GM19467 (cell line): Measurements from ENCODE around the gene LCN6.

Experiments
- ATAC-seq: cut with Tn5 transposase; IDR thresholded peaks from one replicate; pipeline ENCODE4 v1.9.1; 2021; ENCODE audit warnings: mild to moderate bottlenecking, moderate library complexity; ENCODE audit not compliant: unreplicated experiment

The LCN6 gene

DNA sequence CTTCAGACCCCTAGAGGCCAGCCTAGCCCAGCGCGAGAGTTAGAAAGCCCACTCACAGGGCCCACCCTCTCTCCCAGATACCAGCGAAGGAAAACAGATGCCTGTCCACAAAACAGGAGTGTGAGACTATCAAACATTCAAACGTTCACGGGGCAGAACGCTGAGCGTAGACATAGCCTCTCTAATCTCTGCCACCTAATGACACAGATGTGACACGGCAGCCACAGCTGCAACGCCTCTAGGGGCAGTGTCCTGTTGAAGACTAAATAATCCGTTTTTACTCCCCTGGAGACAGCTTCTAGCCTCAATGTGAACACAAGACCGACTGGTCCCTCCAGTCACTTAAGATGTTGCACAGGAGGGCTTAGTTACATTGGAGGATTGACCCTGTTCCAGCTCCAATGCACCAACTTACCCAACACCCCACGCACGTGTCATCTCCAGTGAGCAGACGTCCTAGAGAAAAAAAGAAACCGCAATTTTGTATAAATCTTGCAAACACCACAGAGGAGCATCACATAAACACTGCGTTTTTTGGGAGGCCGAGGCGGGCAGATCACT is 21.6 kb downstream of the LCN6 start:
- ATAC-seq, result no peak

DNA sequence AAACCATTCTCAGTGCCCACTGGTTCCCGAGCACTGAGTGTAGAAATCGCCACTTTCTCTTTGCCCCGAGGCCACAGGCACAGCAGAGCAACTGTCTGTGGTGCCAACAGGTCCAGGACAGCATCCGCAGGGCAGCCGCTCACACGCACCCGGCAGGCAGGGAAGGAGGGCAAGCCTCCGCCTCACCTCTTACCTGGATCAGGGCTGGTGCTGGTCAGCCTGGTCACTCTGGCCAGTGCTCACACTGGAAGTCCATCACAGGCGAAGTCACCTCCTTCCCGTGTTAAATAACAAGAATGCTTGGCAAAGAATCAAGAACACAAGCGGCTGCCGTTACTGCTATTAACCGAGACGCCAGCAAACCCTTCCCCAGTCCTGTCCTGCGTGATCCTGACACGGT is 22.2 kb downstream of the LCN6 start:
- ATAC-seq, result no peak

DNA sequence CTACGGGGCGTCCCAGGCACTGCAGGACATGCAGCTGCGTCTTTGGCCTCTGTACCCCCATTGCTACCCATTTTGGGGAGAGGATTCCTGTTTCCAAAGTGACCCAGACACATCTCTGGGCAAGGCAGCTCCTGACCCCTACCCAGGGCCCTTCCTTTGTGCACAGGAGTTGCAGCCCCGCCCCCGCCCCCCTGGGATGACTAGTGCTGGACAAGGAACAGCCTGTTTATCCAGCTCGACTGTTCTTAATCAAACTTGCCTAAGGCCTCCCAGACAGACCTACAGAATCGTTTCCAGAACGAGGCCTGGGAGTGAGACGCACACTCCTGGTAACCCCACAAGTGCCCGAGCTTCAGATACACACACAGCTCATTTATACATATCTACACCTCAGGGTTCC is 22.7 kb downstream of the LCN6 start:
- ATAC-seq, result no peak

DNA sequence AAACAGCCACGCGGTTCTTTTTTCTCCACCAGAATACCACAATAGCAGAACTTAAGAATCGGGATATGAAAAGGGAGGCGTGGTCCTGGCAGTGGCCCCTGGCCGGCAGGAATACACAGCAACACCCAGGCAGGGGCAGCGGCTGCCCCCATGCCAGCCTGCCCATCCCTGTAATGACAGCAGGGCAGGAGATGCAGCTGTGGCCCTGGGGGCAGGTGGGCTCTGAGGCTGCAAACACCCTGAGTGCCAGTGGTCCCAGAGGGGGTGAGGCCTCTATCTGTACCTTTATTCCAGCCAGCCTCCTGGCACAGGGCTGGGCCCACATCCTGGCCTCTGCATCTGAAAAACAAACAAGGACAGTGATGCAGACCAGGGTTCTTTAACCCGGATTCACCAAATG is 23.6 kb downstream of the LCN6 start:
- no peak for ATAC-seq

DNA sequence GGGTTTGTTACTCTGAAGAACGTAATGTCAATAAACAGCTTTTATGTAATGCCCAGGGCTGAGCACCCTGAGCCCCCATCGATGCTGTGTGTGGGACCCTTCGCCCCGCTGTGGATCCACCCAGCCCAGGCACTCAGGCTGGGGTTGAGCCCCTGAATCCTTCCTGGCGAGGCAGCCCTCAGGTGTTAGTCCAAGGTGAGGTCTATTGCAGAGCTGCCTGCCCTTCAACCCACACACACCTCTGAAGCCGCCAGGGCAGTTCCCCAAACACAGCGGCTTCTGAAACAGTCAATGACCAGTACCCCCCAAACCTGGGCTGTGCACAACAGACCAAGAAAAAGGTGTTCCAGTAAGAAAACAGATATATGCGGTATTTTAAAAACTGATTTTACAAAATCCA is 24.3 kb downstream of the LCN6 start:
- no peak for ATAC-seq

DNA sequence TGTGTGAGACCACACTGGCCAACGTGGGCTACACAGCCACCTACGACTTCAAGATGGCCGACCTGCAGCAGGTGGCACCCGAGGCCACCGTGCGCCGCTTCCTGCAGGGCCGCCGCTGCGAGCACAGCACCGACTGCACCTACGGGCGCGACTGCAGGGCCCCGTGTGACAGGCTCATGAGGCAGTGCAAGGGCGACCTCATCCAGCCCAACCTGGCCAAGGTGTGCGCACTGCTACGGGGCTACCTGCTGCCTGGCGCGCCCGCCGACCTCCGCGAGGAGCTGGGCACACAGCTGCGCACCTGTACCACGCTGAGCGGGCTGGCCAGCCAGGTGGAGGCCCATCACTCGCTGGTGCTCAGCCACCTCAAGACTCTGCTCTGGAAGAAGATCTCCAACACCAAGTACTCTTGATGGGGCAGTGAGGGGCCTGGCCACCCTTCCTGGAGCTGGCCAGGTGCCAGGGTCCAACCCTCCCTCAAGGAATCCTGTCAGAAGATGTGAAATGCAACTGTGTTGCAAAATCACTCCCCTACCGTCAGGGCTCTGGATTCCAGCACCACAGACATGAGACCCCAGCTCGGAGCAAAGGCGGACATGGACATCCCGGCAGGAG is 24.9 kb downstream of the LCN6 start:
- no peak for ATAC-seq

DNA sequence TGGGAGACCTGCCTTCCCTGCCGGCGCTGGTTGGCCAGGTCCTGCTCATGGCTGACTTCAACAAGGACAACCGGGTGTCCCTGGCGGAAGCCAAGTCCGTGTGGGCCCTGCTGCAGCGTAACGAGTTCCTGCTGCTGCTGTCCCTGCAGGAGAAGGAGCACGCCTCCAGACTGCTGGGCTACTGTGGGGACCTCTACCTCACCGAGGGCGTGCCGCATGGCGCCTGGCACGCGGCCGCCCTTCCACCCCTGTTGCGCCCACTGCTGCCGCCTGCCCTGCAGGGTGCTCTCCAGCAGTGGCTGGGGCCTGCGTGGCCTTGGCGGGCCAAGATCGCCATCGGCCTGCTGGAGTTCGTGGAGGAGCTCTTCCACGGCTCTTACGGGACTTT is 25.4 kb downstream of the LCN6 start:
- ATAC-seq, result no peak

DNA sequence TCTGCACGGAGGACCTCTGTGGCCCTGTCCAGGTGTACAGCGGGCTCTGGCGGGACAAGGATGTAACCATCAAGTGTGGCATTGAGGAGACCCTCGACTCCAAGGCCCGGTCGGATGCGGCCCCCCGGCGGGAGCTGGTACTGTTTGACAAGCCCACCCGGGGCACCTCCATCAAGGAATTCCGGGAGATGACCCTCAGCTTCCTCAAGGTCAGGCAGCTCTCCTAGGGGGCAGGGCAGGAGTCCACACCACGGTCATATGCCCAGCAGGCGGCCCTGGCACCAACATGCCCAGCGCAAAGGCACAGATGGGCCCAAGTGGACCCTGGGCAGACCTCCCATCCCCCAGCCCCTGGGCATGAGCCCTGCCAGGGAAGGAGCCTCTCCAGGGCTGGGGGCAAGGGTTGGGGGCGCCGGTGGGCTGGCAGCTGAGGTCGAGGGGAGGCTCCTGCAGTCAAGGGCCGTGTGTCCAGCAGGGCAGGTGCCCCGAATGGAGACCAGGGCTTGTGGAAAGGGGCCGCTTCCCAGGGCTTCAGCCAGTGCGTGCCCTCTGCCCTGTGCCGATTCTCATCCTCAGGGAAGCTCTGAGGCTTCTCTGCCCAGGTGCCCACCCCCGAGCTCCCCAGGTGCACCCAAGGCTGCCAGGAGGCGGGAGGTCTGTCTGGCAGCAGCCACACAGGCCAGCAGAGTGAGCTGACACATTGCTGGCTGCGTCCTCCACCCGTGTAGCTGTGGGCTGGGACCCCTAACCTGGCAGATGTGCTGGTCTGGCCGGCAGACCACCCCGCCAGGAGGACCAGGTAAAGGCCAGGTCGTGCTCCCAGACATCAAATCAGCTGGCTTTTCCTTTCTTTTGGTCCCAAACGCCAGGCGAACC is 26.0 kb downstream of the LCN6 start:
- ATAC-seq, result no peak

DNA sequence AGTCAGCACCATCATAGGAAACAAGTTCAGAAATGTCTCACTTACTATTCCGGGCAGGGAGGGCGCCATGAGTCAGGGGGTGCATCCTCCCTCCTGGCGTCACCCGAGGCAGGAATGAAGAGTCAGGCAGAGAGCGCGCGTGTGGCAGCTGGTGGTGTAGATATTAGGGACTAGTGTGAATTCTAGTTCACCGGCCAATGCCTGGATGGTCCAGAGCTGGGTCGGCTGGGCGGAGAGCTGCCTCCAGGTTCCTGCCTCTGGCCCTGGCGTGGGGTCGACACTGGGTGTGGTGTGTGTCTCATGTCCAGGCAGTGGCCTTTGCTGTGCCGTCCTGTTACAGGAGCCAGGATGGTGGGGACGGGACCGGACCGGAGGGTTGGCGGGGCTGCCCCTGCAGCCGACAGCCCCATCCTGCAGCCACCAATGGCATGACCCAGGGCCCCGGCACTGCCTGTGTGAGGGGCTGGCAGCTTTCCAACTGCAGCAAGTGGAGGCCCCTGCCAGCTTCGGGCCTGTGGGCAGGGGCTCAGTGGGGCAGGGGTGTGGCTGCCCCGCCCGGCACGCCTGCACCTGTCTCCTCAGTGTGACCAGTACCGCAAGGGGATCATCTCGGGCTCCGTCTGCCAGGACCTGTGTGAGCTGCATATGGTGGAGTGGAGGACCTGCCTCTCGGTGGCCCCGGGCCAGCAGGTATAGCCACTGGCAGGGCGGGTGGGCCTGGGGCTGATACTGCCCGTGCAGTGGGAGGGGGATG is 26.8 kb downstream of the LCN6 start:
- no peak for ATAC-seq

DNA sequence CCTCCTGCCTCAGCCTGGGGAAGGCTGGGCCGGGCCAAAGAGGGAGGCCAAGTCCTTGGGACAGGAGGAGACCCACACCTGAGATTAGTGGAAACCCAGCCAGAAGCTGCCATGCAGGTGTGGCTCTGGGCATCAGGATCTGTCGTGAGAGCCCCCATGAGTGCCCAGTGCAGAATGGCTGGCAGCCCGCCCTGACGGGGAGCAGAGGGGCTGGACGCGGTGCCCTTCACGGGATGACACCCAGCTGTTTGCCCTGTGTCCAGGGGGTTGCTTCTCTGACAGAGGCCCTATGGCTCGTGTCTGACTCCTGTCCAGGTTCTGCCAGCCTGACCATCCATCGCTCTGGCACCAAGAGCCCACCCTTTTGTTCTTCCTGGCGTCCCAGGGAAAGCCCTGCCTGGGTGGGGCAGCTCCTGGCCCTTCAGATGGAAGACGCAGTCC is 27.4 kb downstream of the LCN6 start:
- no peak for ATAC-seq

DNA sequence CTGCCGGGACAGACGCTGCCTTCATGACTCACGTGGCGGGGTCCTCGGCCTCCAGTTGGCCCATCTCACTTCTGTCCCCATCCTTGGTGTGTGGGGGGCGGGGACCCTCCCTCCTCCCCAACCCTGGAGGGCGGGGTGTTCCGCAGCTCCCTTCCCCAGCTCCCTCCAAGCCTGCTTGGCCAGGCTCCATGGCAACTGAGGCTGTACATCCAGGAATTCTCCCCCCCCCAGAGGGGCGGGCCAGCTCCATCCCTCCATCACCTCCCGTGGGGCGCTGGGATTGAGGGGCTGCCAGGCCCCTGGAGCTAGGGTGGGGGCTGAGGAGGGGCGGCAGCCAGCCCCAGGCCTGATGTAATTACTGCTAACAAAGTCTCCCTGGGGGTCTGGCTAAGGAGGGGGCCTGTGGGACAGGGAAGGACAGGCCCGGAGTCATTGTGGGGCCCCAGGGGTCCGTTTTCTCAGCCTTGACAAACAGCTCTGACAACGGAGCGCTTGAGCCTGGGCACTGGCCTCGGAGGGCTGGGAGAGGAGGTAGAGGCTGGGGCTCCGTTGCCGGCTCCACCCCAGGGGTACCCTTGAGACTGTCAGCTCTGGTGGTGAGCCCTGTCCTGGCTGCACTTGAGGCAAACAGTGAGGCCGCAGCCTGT is 28.0 kb downstream of the LCN6 start:
- ATAC-seq, result no peak

DNA sequence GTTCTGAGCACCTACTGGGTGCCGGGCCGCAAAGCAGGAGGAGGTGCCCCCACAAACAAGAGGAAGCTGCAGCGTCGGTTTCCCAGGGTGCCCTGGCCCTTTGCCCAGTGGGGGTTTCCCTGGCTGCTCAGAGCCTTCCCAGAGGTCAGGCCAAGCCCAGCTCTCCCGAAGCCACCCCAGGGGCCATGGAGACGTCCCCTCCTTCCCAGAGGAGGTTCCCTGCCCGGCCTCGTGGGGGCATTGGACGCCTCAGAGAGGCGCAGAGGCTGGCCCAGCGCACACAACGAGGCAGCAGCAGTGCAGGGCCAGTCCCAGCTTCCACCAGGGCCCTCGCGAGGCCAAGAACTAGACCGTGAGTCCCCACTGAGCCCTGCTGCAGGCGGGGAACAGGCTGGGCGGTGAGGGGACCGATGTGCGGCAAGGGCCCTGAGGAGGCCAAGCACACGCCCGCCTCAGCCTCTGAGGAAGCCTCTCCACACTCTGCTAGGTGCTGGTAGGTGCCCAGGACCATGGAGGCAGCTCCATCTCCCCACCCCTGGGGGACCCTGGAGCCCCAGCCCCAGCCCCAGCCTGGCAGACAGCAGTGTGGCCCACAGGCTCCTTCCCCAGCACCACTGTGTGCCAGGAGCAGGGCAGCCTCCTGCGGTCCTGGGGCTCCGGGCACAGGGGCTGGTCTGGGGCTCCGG is 29.0 kb downstream of the LCN6 start:
- no peak for ATAC-seq

DNA sequence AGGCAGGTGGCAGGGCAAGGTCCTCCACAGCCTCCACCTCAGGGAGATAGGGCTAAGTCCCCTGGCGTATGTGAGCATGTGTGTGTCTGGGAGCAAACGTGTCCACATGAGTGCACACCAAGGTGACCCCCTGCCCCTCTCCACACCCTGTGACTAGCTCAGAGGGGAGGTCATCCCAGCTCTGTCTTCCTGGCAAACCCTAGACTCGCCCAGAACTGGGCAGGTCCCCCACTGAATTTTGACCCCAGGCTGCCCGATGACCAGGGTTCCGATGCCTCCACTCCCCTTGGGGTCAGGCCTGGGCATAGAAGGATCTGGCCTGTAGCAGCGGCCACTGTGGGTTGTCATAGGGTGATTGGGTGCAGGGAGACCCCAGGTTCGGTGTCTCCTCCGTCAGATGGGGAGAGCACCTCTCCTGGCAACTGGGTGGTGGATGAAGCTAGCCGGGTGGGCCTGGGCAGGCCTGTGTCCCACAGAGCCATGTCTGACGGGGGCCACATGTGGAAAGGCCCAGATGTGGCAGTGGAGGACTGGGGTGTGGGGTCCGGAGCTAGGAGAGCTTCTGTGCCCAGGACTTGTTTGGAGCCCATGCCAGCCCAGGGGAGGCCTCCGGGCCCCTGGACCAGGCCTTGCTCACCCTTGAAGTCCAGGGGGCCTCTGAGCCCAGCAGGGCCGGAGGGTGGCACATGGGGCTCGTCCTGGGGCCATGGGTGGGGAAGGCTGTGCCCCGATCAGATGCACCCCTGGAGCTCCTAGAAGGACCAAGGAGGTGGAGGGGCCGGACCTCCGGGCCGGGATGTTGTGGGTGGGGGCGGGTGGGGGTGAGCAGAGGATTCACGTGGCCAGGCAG is 29.8 kb downstream of the LCN6 start:
- ATAC-seq, result no peak

DNA sequence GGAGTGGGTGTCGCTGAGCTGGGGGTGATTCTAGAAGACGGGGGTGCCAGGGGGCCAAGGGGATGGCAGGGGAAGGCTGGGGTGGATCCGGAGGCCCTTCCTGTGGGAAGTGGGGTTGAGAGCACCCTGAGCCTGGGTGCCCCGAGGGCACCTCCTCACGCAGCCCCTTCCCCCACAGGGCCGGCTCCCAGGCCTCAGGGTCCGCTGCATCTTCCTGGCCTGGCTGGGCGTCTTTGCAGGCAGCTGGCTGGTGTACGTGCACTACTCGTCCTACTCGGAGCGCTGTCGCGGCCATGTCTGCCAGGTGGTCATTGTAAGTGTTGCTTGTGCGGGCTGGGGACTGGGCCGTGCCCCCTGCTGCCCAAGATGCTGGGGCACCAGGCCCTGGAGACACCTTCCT is 30.9 kb downstream of the LCN6 start:
- no peak for ATAC-seq

DNA sequence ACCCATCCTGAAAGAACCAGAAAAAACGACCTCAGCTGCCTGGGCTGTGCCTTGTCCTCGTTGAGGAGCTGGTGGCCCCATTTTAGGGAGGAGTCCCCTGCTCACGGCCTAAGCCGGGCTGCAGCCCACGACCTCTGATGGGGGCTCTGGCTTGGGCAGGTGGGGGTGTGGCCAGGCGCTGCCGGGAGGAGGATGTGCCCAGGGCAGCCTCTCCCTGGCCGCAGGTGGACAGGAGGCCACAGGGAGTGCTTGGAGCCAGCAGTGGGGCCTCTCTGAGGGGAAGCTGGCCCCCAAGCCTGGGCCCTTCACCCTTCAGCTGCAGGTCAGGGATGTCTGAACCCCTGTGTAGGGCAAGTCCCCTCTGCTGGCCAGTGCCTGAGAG is 33.4 kb downstream of the LCN6 start:
- ATAC-seq, result no peak

DNA sequence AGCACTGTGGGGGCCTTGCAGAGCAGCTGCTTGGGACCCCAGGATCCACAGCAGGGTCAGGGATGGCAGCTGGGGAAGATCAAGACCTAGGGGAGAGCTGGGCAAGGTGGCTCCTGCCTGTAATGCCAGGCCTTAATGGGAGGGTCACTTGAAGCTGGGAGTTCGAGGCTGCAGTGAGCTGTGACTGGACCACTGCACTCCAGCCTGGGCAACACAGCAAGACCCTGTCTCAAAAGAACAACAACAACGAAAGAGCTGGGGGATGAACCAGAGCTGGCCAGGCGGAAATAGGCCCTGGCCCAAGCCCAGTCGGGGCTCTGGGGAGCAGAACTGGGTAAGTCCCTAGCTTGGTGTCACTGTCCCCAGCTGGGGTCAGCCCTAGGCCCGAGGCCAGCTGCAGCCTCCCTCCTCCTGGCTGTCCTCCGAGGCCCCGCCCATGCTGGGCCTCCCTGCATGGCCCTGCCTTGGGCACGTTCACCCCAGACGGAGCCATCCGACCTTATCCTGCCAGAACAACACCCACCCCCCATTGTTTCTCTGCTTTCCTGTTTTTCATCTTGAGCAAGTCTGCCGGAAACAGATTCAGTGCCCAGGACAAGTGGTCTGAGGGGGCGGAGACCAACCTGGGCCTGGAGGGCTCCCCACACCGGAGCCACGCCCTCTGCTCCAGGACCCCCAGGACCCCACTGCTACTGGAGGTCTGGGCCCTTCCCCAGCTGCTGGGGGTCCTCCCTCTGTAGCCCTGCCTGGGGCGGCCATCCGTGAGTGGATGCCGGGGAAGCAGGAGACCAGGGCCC is 34.0 kb downstream of the LCN6 start:
- no peak for ATAC-seq

DNA sequence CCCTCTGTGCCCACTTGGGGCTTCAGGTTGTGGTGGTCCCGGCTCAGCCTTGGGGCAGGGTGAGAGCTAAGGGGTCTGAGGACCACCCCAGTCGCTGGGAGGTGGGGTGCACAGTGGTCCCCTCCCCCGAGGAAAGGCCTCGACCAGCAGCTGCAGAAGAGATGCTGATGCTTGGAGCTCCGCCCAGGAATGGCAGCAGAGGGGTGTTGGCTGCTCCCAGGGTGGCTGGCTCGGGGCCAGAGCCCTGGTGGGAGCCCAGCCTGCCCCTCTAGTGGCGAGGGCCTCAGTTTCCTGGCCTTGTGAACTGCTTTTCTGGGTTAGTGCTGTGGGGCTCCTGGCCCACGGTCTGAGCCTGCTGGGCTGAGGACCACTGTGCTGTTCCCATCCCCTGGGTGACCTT is 34.8 kb downstream of the LCN6 start:
- ATAC-seq, result no peak

DNA sequence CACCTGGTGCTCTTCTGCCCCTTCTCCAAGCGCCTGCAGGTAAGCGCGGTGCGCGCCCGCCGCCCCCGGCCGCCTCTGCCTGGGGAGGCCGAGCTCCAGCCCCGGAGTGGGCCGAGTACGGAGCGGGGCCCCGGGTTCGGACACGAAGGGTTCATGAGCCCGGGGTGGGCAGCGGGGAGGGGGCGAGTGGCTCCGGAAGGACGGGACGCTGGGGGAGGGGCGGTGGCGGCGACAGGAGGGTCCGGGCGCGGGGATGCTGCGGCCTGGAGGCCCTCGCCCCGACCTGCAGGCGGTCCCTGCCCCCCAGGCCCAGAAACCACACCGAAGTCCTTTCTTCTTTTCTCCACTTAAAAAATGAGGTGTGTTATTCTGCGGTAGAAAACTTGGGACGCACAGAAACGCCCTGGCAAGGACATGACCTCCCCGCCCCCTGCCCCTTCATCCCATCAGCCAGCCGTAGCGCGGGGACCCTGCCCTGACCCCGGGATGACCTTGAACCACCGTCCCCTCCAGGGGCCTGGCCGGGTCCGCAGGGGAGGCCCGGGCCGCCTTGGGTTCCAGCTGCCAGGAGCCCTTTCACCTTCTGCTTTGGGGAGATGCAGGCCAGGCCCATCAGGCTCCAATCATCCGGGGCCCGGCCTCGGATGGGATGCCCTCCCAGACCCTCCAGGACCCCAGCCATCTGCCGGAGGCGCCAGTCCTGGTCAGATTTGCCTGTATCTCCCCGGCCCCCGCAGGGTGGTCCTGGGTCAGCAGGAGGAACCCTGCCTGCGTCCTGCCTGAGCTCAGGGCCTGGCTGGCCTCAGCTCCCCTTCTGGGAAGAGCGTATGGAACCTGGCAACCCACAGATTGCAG is 35.4 kb downstream of the LCN6 start:
- ATAC-seq, result no peak
